ENCODE data around the gene TWIST2.

DNA sequence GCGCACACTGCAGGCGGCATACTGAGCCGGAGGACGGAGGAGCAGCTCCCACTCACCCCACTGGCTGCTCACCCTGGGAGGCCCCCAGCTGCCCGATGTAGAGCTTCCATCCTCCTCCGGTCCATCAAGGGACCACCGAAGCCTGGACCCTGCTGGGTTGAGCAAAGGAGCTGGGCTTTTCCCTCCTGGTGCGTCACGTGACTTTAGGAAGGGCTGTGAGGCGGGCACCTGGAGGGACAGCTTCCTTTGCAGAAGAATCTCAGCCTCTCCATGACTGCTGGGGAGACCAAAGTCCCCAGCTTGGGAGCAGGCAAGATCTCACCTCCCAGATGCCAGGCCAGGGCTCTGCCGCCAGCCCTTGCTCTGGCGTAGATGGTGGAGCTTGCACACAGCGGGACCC is 102.7 kb downstream of the TWIST2 start:
- TF ChIP-seq, protein P1, sequence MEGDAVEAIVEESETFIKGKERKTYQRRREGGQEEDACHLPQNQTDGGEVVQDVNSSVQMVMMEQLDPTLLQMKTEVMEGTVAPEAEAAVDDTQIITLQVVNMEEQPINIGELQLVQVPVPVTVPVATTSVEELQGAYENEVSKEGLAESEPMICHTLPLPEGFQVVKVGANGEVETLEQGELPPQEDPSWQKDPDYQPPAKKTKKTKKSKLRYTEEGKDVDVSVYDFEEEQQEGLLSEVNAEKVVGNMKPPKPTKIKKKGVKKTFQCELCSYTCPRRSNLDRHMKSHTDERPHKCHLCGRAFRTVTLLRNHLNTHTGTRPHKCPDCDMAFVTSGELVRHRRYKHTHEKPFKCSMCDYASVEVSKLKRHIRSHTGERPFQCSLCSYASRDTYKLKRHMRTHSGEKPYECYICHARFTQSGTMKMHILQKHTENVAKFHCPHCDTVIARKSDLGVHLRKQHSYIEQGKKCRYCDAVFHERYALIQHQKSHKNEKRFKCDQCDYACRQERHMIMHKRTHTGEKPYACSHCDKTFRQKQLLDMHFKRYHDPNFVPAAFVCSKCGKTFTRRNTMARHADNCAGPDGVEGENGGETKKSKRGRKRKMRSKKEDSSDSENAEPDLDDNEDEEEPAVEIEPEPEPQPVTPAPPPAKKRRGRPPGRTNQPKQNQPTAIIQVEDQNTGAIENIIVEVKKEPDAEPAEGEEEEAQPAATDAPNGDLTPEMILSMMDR (conservative IDR thresholded peaks at IDR 0.05): no peak
- TF ChIP-seq EZH2 (IDR thresholded peaks at IDR 0.05; ENCODE audit: low read depth): no peak
